ENCODE results near the gene FARP1. TPM values are rescaled to one million over a fixed set of nuclear protein-coding genes. Genes with fewer than 3 reads are reported as not detected.

FARP1 gene
- total and polyA plus RNA-seq, 2 of the 8 experiments (the other 6 are each of a cell fraction or from before 2014, with no cell fraction given): 24.7 to 104 TPM

GRCh38 chr13:98220271-98220791, 77.4 kb downstream of the FARP1 start:
- H3K4me2 ChIP-seq (ENCODE audit: insufficient read depth in 1 of 2, low read depth in 2 of 2, low read length in 2 of 2): no peak overlapping the region
- no peaks in the 10 kb centered on the region for H3K27me3 ChIP-seq (replicated peaks in 1 of 4; ENCODE audit: control insufficient read depth in 3 of 4, extremely low read depth in 1 of 4, insufficient read depth in 3 of 4, low read length in 3 of 4)
- no peak overlapping the region for H3K27ac ChIP-seq (ENCODE audit: low read depth, low read length)
- H3K79me2 ChIP-seq (ENCODE audit: control insufficient read depth in 1 of 2, insufficient read depth in 2 of 2, low read length in 2 of 2): peaks cover 3 to 42% of the 10 kb centered on the region in 2 experiments; a peak in 3 of 4 replicates
- 92% methylated on average over 4 of the region's 4 CpGs; no CpG with 5 or more reads in 1 of the 2 experiments for WGBS, 2 experiments (ENCODE audit: extremely low coverage in 1 of 2, insufficient coverage in 1 of 2, insufficient read length in 1 of 2, insufficient replicate concordance in 2 of 2, low coverage in 1 of 2, low lambda C conversion rate in 2 of 2, missing lambda C conversion rate in 1 of 2)
- H3K14ac ChIP-seq (ENCODE audit: insufficient read length): no peak overlapping the region
- H2AFZ ChIP-seq (ENCODE audit: low read length): no peak overlapping the region
- DNase-seq (ENCODE audit: low read depth in 1 of 2, low spot score in 2 of 2) (no peak), FAIRE-seq (no peak)
- H3K4ac ChIP-seq (replicated peaks; ENCODE audit: insufficient read length, low read depth, low read length): no peak overlapping the region
- no peak overlapping the region for H3K23ac ChIP-seq (ENCODE audit: insufficient read length)
- no peaks in the 10 kb centered on the region for H3K23me2 ChIP-seq (ENCODE audit: low read depth, low read length)
- ChIA-PET POLR2A (ENCODE audit: partially characterized antibody) (no interaction called here), CTCF (ENCODE audit: partially characterized antibody) (interaction anchor here (0.5 to 1.7 kb wide), 6 partner anchors 14 to 1189 kb away, joined by 3 to 5 read pairs (median 4); no protein-coding TSS in a partner anchor)
- no peak overlapping the region for H3K4me3 ChIP-seq (ENCODE audit: extremely low read depth in 1 of 4, insufficient read depth in 2 of 4, low read depth in 3 of 4, low read length in 4 of 4)
- no peak overlapping the region for H4K91ac ChIP-seq (replicated peaks; ENCODE audit: insufficient read length, low read length)
- H4K20me1 ChIP-seq (replicated peaks in 1 of 2; ENCODE audit: control insufficient read depth in 1 of 2, insufficient read depth in 2 of 2, low read length in 2 of 2): peaks cover 2 to 3% of the 10 kb centered on the region in 2 experiments
- no peak overlapping the region for H2BK12ac ChIP-seq (ENCODE audit: low read depth, low read length)
- H4K8ac ChIP-seq (ENCODE audit: extremely low read depth, insufficient read depth, low read length): no peak overlapping the region
- H2BK5ac ChIP-seq (ENCODE audit: low read depth, low read length): no peak overlapping the region
- H3K56ac ChIP-seq (replicated peaks; ENCODE audit: insufficient read length, low read depth, low read length): no peak overlapping the region
- 0 out of 8 replicates have a peak, but pooled peaks cover 0 to 4% (median 0%) of the 10 kb centered on the region in 4 experiments for H3K36me3 ChIP-seq (ENCODE audit: control insufficient read depth in 2 of 4, insufficient read depth in 4 of 4, low read length in 3 of 4)
- no peak overlapping the region for H2BK15ac ChIP-seq (ENCODE audit: low read length)
- H3K18ac ChIP-seq (ENCODE audit: extremely low read depth, low read length): no peak overlapping the region
- H3K79me1 ChIP-seq (ENCODE audit: low read depth, low read length): peaks cover 2% of the 10 kb centered on the region; the same call in 1 of the 2 replicates
- no peak overlapping the region for H2BK20ac ChIP-seq (ENCODE audit: low read length)
- H2BK120ac ChIP-seq (replicated peaks; ENCODE audit: low read depth, low read length): no peak overlapping the region
- H3K4me1 ChIP-seq (replicated peaks in 1 of 4; ENCODE audit: control insufficient read depth in 3 of 4, insufficient read depth in 4 of 4, low read length in 3 of 4): peaks cover 0 to 5% (median 0%) of the 10 kb centered on the region in 4 experiments; a peak in 1 of 7 replicates
- no peak overlapping the region for H4K5ac ChIP-seq (ENCODE audit: insufficient read length, low read depth, low read length)
- H3K9me3 ChIP-seq (ENCODE audit: insufficient read depth in 2 of 2, low read depth in 1 of 2, low read length in 1 of 2): no peaks in the 10 kb centered on the region
- H3K9ac ChIP-seq (replicated peaks in 1 of 4; ENCODE audit: extremely low read depth in 1 of 4, low read depth in 3 of 4, low read length in 3 of 4): no peak overlapping the region
- no peak overlapping the region for H2AK5ac ChIP-seq (ENCODE audit: low read depth, low read length)
- no peak for TF ChIP-seq CHD1 (IDR thresholded peaks at IDR 0.05; ENCODE audit: low read depth, low read length)
- no peak for TF ChIP-seq POU5F1 (IDR thresholded peaks at IDR 0.05; ENCODE audit: low read depth, low read length)
- no peak for TF ChIP-seq E2F6 (IDR thresholded peaks at IDR 0.05)
- no peak for TF ChIP-seq BCL11A (IDR thresholded peaks at IDR 0.05; ENCODE audit: low read depth in 2 of 2, low read length in 2 of 2)
- TF ChIP-seq POLR2AphosphoS5 (IDR thresholded peaks at IDR 0.05; ENCODE audit: low read depth, low read length): no peak
- TF ChIP-seq KDM1A (IDR thresholded peaks at IDR 0.05; ENCODE audit: borderline replicate concordance, low read length): no peak
- TF ChIP-seq JUND (IDR thresholded peaks at IDR 0.05; ENCODE audit: low read length): no peak
- no peak for TF ChIP-seq CEBPB (IDR thresholded peaks at IDR 0.05; ENCODE audit: low read depth, low read length)
- TF ChIP-seq HDAC6 (IDR thresholded peaks at IDR 0.05; ENCODE audit: low read depth, low read length): no peak
- TF ChIP-seq CBX5 (IDR thresholded peaks at IDR 0.05; ENCODE audit: low read depth, low read length): no peak
- TF ChIP-seq RFX5 (IDR thresholded peaks at IDR 0.05; ENCODE audit: borderline replicate concordance, low read depth, low read length): no peak
- no peak for TF ChIP-seq MAFK (IDR thresholded peaks at IDR 0.05; ENCODE audit: low read depth, low read length)
- TF ChIP-seq TCF12 (IDR thresholded peaks at IDR 0.05; ENCODE audit: low read depth, low read length): no peak

Measured in H1 (cell line).